Nephron progenitor cell (in vitro differentiated cells): ENCODE data around the gene OVAAL.

Experiments used
- DNase-seq: peaks from one replicate; pipeline ENCODE4 v3.0.0; 2021
- H3K27ac Mint-ChIP-seq: 2 replicates; pipeline ENCODE4 v1.8.0; 2021; ENCODE audit warnings: mild to moderate bottlenecking, moderate library complexity, mixed read lengths
- H3K27me3 Mint-ChIP-seq: 2 replicates; pipeline ENCODE4 v1.8.0; 2021; ENCODE audit warnings: mild to moderate bottlenecking, low read depth, mixed read lengths; ENCODE audit not compliant: poor library complexity
- H3K36me3 Mint-ChIP-seq: 2 replicates; pipeline ENCODE4 v1.8.0; 2021; ENCODE audit warnings: low read depth, mixed read lengths
- H3K4me1 Mint-ChIP-seq: 2 replicates; pipeline ENCODE4 v1.8.0; 2021; ENCODE audit warnings: mixed read lengths
- H3K4me3 Mint-ChIP-seq: 2 replicates; pipeline ENCODE4 v1.8.0; 2021; ENCODE audit warnings: mild to moderate bottlenecking, moderate library complexity, mixed read lengths
- H3K9me3 Mint-ChIP-seq: 2 replicates; pipeline ENCODE4 v1.8.0; 2021; ENCODE audit warnings: mild to moderate bottlenecking, moderate library complexity, mixed read lengths
- TF ChIP-seq, protein P1 (sequence below): fragments of 200-600 bp; sonication (generic); IDR thresholded peaks from 2 replicates; pipeline ENCODE4 v1.5.0; 2021; ENCODE audit warnings: antibody characterized with exemption

The OVAAL gene

GRCh38 chr1:180606155-180606554, 47.4 kb downstream of the OVAAL start:
- peaks cover 4% of the 10 kb centered on the region for H3K27me3 Mint-ChIP-seq
- TF ChIP-seq, protein P1, sequence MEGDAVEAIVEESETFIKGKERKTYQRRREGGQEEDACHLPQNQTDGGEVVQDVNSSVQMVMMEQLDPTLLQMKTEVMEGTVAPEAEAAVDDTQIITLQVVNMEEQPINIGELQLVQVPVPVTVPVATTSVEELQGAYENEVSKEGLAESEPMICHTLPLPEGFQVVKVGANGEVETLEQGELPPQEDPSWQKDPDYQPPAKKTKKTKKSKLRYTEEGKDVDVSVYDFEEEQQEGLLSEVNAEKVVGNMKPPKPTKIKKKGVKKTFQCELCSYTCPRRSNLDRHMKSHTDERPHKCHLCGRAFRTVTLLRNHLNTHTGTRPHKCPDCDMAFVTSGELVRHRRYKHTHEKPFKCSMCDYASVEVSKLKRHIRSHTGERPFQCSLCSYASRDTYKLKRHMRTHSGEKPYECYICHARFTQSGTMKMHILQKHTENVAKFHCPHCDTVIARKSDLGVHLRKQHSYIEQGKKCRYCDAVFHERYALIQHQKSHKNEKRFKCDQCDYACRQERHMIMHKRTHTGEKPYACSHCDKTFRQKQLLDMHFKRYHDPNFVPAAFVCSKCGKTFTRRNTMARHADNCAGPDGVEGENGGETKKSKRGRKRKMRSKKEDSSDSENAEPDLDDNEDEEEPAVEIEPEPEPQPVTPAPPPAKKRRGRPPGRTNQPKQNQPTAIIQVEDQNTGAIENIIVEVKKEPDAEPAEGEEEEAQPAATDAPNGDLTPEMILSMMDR: no peak

DNA sequence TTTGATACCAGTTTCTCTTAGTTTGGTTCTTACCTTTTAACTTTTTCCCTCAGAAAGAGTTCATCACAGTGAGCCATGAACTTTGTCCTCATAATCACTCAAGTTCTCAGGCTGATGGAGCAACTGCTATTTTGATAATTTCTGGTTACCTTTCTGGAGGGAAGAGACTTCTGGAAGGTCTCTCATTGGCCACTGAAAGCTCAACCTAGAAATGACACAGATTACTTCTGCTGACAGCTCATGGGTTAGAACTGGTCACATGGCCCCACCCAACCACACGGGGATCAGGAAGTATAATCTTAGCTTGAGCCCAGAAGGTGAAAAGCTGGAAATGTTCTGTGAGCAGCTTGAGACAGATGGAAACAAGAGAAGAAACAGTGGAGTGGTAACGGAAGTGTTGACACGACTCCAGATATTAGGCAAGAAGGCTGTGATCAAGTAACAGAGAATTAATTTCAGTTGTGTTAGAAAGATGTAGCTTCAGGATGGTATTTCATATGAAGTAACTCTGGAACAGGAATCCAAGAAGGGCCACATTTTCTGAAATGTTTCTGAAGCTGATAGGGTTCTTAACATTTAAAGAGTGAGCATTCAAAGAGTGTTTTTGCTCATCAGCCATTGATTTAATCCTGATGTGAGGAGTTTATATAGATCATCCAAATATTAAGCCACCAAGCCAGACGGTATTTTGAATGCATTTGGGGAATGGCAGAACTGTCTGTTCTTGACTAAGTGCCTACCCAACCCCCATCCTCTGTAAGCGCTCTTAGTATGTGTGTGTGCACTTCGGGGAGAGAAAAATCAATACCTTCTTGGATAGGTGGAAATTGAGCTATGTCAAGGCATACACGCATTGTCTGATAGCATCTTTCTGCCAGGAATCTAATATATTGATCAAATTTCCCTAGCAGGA, 51.1 kb downstream of the OVAAL start:
- no peaks in the 10 kb centered on the region for H3K36me3 Mint-ChIP-seq
- DNase-seq: no peak
- H3K27me3 Mint-ChIP-seq: peaks cover 2% of the 10 kb centered on the region
- TF ChIP-seq, protein P1: no peak
- H3K4me1 Mint-ChIP-seq: peaks cover 11% of the 10 kb centered on the region
- no peaks in the 10 kb centered on the region for H3K9me3 Mint-ChIP-seq
- H3K4me3 Mint-ChIP-seq: no peak overlapping the region
- peak overlapping the region; percentile 40 for H3K27ac Mint-ChIP-seq

More at GRCh38 chr1:180606155-180606554, 47.4 kb downstream of the OVAAL start:
- no peak for DNase-seq
- H3K4me3 Mint-ChIP-seq: no peak overlapping the region
- H3K36me3 Mint-ChIP-seq: no peaks in the 10 kb centered on the region
- H3K27ac Mint-ChIP-seq: no peak overlapping the region
- peaks cover 6% of the 10 kb centered on the region for H3K4me1 Mint-ChIP-seq
- no peaks in the 10 kb centered on the region for H3K9me3 Mint-ChIP-seq

DNA sequence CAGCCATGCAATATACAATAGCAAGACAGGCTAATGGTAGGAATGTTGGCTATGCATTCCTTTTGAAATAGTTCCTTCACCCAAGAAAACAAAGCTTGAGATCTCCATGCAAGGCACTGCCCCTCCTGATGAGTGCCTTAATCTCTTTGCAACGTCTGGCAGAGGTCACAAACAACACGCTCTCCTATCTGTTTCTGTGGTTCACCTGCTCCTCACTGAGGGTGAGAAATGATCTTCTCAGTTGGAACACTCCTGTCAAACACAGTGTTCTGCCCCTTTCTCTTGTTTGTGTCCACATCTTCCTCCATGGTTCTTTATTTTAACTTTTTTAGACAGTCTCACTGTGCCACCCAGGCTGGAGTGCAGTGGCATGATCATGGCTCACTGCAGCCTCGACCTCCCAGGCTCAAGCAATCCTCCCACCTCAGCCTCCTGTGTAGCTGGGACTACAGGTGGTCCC, 51.8 kb downstream of the OVAAL start:
- DNase-seq: no peak
- no peaks in the 10 kb centered on the region for H3K36me3 Mint-ChIP-seq
- no peaks in the 10 kb centered on the region for H3K27me3 Mint-ChIP-seq
- TF ChIP-seq, protein P1: no peak
- no peak overlapping the region for H3K4me3 Mint-ChIP-seq
- no peaks in the 10 kb centered on the region for H3K9me3 Mint-ChIP-seq
- H3K27ac Mint-ChIP-seq: no peak overlapping the region
- peaks cover 11% of the 10 kb centered on the region for H3K4me1 Mint-ChIP-seq

- H3K27ac Mint-ChIP-seq: peak overlapping the region; percentile 29
- H3K36me3 Mint-ChIP-seq: no peaks in the 10 kb centered on the region
- H3K9me3 Mint-ChIP-seq: no peaks in the 10 kb centered on the region
- H3K4me3 Mint-ChIP-seq: no peak overlapping the region
- TF ChIP-seq, protein P1: no peak
- DNase-seq: no peak
- H3K4me1 Mint-ChIP-seq: peaks cover 11% of the 10 kb centered on the region
- no peaks in the 10 kb centered on the region for H3K27me3 Mint-ChIP-seq
Measured at GRCh38 chr1:180611016-180611930, 52.5 kb downstream of the OVAAL start.

DNA sequence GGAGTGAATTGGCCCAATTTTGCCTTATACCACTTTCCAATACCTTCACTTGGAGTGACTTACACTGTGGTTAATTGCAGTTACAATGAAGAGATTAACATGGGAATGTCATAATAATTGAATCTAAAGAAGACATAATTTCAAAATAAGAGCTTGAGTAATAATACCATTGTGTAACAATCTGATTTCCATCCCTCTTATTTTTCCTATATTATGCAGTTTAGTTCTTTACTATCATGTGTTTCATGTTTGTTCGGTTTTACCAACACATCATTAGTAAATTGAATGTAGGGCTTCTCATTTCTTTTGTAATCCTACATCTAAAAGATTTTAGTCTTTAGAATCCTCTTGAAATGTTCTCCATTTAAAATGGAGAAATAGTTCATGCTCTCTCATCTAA, 53.9 kb downstream of the OVAAL start:
- TF ChIP-seq, protein P1: no peak
- Mint-ChIP-seq H3K4me1 (peaks cover 11% of the 10 kb centered on the region), H3K27ac (no peak overlapping the region), H3K4me3 (no peak overlapping the region), H3K27me3 (no peaks in the 10 kb centered on the region), H3K36me3 (no peaks in the 10 kb centered on the region), H3K9me3 (no peaks in the 10 kb centered on the region)
- no peak for DNase-seq
